ENCODE data around the gene HERC4. TPM values are rescaled to one million over a fixed set of nuclear protein-coding genes. Genes with fewer than 3 reads are reported as not detected.

The HERC4 gene
- total RNA-seq, 4 donors from 2014 or later = 26.0 to 39.8 (median 33.1) TPM

DNA sequence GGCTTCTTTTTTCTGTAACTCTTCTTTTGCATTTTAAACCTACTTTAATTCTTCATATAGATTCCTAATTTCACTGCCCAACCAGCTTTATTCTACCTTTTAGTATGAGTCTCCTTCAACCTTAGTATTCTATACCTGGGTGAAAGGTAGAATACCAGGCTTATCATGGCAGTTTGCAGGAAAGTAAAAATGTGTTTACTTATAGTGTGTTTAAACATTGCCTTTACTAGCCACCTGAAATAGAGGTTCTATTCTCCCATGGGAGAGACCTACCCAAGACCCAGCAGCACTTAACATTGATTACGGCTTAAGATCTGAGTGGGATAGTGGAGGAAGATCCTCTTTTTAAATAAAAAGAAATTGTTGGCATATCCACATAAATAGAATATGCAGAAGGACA lies 32.6 kb upstream of the HERC4 start:
- 95 to 97% methylated on average over 1 of the region's 1 CpG for WGBS, 2 donors
- no peak overlapping the region for H3K4me3 ChIP-seq (ENCODE audit: low read depth, poor library complexity, severe bottlenecking)
- TF ChIP-seq POLR2A (IDR thresholded peaks at IDR 0.05) = no peak
- TF ChIP-seq CTCF (IDR thresholded peaks at IDR 0.05) = no peak
- no peak for DNase-seq (ENCODE audit: low spot score in 2 of 2)
- intact Hi-C loops (cut with DNase I; ENCODE audit: low total_unique reads) = no loop called here

DNA sequence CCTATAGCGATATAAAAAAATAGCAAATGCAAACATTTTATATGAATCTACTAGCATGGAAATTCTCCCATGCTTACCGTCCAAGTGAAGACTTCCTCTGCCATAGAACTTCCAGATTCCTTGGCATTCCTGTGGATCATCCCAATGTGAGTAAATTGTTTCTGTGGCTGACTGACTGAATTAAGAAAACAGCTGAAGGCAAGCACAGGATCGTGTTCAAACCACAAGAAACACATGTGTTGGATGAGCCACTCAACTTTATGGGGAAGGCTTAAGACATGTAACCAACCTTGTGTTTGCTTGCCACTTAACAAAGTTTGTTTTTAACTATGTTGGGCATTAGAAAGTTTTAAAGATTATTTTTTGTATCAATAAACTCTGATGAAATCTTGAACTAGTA lies 31.6 kb upstream of the HERC4 start:
- WGBS, 2 donors = 64 to 78% methylated on average over 3 of the region's 3 CpGs
- H3K4me3 ChIP-seq (ENCODE audit: low read depth, poor library complexity, severe bottlenecking) = no peak overlapping the region
- intact Hi-C loops (cut with DNase I; ENCODE audit: low total_unique reads) = no loop called here
- no peak for TF ChIP-seq POLR2A (IDR thresholded peaks at IDR 0.05)
- no peak for TF ChIP-seq CTCF (IDR thresholded peaks at IDR 0.05)
- DNase-seq (ENCODE audit: low spot score in 2 of 2) = no peak

- 49 to 60% methylated on average over 3 of the region's 3 CpGs for WGBS, 2 donors
- no peak overlapping the region for H3K4me3 ChIP-seq (ENCODE audit: low read depth, poor library complexity, severe bottlenecking)
- TF ChIP-seq POLR2A (IDR thresholded peaks at IDR 0.05) = no peak
- TF ChIP-seq CTCF (IDR thresholded peaks at IDR 0.05) = no peak
- intact Hi-C loops (cut with DNase I; ENCODE audit: low total_unique reads) = no loop called here
- DNase-seq (ENCODE audit: low spot score in 2 of 2) = no peak
Measured at GRCh38 chr10:68105820-68106219, 30.7 kb upstream of the HERC4 start.

GRCh38 chr10:68103901-68104300 lies 28.8 kb upstream of the HERC4 start:
- 94 to 99% methylated on average over 3 of the region's 3 CpGs for WGBS, 2 donors
- TF ChIP-seq CTCF (IDR thresholded peaks at IDR 0.05) (no peak), POLR2A (IDR thresholded peaks at IDR 0.05) (no peak)
- DNase-seq (ENCODE audit: low spot score in 2 of 2) = no peak
- H3K4me3 ChIP-seq (ENCODE audit: low read depth, poor library complexity, severe bottlenecking) = no peak overlapping the region
- intact Hi-C loops (cut with DNase I; ENCODE audit: low total_unique reads) = no loop called here

DNA sequence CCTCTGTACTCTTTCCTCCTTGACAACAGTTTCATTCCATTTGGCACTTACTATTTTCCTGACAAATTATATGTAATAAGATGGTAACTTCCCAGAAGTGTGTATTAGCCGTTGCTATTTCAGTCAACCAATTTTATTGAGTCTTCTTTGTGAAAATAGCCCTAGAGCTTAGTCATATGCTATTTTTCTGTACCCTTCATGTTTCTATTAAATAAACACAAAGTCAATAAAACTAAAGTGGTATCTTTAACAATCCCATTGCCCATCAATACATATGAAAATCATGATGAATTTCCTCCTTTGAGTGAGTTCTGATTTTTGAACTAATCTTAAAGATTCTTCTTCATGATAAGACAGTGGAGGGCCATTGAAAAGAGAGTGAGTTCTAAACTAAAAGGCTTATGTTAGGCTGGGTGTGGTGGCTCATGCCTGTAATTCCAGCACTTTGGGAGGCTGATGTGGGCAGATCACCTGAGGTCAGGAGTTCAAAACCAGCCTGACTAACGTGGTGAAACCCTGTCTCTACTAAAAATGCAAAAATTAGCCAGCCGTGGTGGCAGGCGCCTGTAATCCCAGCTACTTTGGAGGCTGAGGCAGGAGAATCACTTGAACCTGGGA lies 28.3 kb upstream of the HERC4 start:
- no peak for DNase-seq (ENCODE audit: low spot score in 2 of 2)
- TF ChIP-seq POLR2A (IDR thresholded peaks at IDR 0.05) (no peak), CTCF (IDR thresholded peaks at IDR 0.05) (no peak)
- no peak overlapping the region for H3K4me3 ChIP-seq (ENCODE audit: low read depth, poor library complexity, severe bottlenecking)
- WGBS, 2 donors = 77 to 79% methylated on average over 4 of the region's 4 CpGs
- intact Hi-C loops (cut with DNase I; ENCODE audit: low total_unique reads) = no loop called here

GRCh38 chr10:68101066-68101465 lies 26.0 kb upstream of the HERC4 start:
- TF ChIP-seq POLR2A (IDR thresholded peaks at IDR 0.05) (no peak), CTCF (IDR thresholded peaks at IDR 0.05) (no peak)
- WGBS, 2 donors = 86 to 91% methylated on average over 2 of the region's 2 CpGs
- no peak for DNase-seq (ENCODE audit: low spot score in 2 of 2)
- intact Hi-C loops (cut with DNase I; ENCODE audit: low total_unique reads) = no loop called here
- H3K4me3 ChIP-seq (ENCODE audit: low read depth, poor library complexity, severe bottlenecking) = no peak overlapping the region

Data from lower leg skin (tissue), 4 donors.